ENCODE results near the gene PPM1E.

The PPM1E gene

GRCh38 chr17:58755577-58756245 is at the start of gene PPM1E:
Gene PPM1E, plus strand, starts transcription at chr17:58755854.
- no peak for DNase-seq (ENCODE audit: extremely low read depth, low read depth)
- TF ChIP-seq, protein P1, sequence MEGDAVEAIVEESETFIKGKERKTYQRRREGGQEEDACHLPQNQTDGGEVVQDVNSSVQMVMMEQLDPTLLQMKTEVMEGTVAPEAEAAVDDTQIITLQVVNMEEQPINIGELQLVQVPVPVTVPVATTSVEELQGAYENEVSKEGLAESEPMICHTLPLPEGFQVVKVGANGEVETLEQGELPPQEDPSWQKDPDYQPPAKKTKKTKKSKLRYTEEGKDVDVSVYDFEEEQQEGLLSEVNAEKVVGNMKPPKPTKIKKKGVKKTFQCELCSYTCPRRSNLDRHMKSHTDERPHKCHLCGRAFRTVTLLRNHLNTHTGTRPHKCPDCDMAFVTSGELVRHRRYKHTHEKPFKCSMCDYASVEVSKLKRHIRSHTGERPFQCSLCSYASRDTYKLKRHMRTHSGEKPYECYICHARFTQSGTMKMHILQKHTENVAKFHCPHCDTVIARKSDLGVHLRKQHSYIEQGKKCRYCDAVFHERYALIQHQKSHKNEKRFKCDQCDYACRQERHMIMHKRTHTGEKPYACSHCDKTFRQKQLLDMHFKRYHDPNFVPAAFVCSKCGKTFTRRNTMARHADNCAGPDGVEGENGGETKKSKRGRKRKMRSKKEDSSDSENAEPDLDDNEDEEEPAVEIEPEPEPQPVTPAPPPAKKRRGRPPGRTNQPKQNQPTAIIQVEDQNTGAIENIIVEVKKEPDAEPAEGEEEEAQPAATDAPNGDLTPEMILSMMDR (IDR thresholded peaks at IDR 0.05; ENCODE audit: low read depth, low read length): no peak

DNA sequence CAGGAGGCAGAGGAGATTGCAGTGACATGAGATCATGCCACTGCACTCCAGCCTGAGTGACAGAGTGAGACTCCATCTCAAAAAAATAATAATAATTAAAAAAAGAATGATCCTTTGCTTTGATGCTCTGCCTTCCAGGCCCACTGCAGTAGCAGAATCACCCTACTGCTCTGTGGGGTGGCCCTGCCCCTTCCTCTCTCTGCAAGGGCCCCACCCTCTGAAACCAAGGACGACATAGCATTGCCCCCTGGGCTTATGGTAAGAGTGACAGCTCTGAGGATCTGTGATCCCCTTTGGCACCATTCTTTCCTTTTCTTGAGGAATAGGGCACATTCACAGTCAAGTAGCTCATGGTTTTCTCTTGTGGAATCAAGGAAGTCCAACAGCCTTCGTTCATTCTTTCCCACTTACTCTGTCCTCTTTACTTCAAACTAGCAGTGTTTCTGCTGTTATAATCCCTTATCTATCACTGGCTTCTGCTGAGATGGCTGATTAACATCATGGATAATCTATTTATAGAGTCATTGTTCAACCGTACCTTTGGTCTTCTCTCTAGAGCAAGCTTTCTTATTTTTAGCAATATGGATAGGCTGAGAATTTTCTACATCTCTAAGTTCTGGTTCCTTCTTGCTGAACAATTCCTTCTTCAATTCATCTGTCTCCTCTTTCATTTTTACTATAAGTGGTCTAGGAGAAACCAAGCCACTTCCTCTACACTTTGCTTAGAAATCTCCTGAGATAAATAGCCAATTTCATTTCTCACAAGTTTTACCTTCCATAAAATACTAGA is 49.1 kb upstream of the PPM1E start:
- TF ChIP-seq, protein P1 (IDR thresholded peaks at IDR 0.05; ENCODE audit: low read depth, low read length): no peak
- no peak for DNase-seq (ENCODE audit: extremely low read depth, low read depth)

GRCh38 chr17:58710948-58711552 is 44.6 kb upstream of the PPM1E start:
- peak; percentile 12 for DNase-seq (ENCODE audit: extremely low read depth, low read depth)

DNA sequence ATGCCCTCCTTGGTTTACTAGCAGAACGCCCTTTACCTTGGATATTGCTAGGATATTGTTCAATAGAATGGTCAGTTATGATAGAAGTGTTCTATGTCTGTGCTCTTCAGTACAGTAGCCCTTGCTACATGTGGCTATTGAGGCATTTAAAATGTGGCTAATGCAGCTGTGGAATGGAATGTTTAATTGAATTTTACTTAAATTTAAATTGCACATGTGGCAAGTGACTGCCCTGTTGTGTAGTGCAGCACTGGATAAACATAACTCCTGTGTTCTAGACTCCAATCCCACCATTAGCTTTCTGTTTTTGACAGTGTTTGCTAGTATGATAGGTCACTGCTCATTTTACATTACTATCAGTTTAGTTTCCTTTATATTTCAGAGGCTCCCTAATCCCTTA is 33.4 kb upstream of the PPM1E start:
- TF ChIP-seq, protein P1 (IDR thresholded peaks at IDR 0.05; ENCODE audit: low read depth, low read length): no peak
- DNase-seq (ENCODE audit: extremely low read depth, low read depth): no peak

More at GRCh38 chr17:58710948-58711552, 44.6 kb upstream of the PPM1E start:
- TF ChIP-seq, protein P1 (IDR thresholded peaks at IDR 0.05; ENCODE audit: low read depth, low read length): peak; percentile 65

DNA sequence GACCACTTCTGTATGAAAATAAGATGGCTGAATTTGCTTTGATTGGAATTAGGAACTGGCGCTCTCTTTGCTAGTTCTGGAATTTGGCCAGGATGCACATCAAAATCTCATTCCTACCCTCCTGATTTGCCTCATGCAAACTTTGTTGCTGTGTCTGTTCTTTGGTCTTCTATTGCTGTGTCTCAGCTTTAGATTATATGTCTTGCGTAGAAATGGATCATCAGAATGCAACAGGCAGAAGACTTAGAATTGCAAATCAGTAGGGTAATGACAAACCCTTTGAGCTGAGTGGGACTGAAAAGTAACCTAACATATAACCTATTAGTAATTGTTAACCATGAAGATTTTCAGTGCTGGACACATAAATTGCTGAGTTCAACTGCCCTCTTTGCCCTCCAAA is 33.0 kb upstream of the PPM1E start:
- no peak for DNase-seq (ENCODE audit: extremely low read depth, low read depth)
- TF ChIP-seq, protein P1 (IDR thresholded peaks at IDR 0.05; ENCODE audit: low read depth, low read length): no peak

- DNase-seq (ENCODE audit: extremely low read depth, low read depth): no peak
- TF ChIP-seq, protein P1 (IDR thresholded peaks at IDR 0.05; ENCODE audit: low read depth, low read length): no peak
Observed at GRCh38 chr17:58728798-58729197, 26.9 kb upstream of the PPM1E start.

GRCh38 chr17:58730937-58731336 is 24.7 kb upstream of the PPM1E start:
- TF ChIP-seq, protein P1 (IDR thresholded peaks at IDR 0.05; ENCODE audit: low read depth, low read length): no peak

More at GRCh38 chr17:58730937-58731336, 24.7 kb upstream of the PPM1E start:
- DNase-seq (ENCODE audit: extremely low read depth, low read depth): no peak
